ENCODE results near the gene TMEM185A. TPM values are rescaled to one million over a fixed set of nuclear protein-coding genes. Genes with fewer than 3 reads are reported as not detected.
"Not testable (repeated sequence)": the region's sequence is repeated elsewhere in the genome, so short reads cannot be mapped to it uniquely, and the experiment has no call there.

The TMEM185A gene
- total and polyA plus RNA-seq, 4 donors, result 31.7 to 45.6 (median 38.0) TPM

DNA sequence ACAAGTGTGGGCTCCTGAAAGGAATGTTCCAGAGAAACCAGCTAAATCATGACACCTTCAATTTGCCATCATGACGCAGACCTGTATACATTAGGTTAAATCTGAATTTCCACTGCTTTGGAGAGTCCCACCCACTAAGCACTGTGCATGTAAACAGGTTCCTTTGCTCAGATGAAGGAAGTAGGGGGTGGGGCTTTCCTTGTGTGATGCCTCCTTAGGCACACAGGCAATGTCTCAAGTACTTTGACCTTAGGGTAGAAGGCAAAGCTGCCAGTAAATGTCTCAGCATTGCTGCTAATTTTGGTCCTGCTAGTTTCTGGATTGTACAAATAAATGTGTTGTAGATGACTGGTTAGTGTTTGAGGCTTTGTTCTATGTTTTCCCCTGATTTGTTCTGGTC is 84.6 kb downstream of the TMEM185A start:
- not testable (repeated sequence) for DNase-seq (ENCODE audit: low read depth in 4 of 6, low spot score in 6 of 6); H3K9me3 ChIP-seq (ENCODE audit: control insufficient read depth, insufficient read depth, low read length); H3K4me1 ChIP-seq (ENCODE audit: control insufficient read depth, insufficient read depth, low read length); H3K27ac ChIP-seq (ENCODE audit: low read depth, low read length); H3K36me3 ChIP-seq (ENCODE audit: control insufficient read depth, insufficient read depth, low read length); H3K4me3 ChIP-seq (ENCODE audit: low read depth, low read length); H3K27me3 ChIP-seq (ENCODE audit: control insufficient read depth, insufficient read depth, low read length)
- WGBS (ENCODE audit: insufficient coverage), result no CpG with 5 or more reads among the region's 1 CpG

Other genes with a start within 250 kb of the TMEM185A start
- 100 to 1,000 TPM in 1 of 2 donors, 10 to 100 TPM in 1; 72.7 to 190 TPM for gene IDS, start 126.5 kb downstream of the TMEM185A start, total RNA-seq
- 100 to 1,000 TPM; 208 to 256 TPM for gene IDS, start 126.5 kb downstream of the TMEM185A start, polyA plus RNA-seq (ENCODE audit: insufficient read length in 2 of 2)
- 10 to 100 TPM; 13.7 to 22.4 TPM for gene EOLA1, start 90.8 kb downstream of the TMEM185A start, total RNA-seq
- gene EOLA1, start 90.8 kb downstream of the TMEM185A start, polyA plus RNA-seq (ENCODE audit: insufficient read length in 2 of 2), result 10 to 100 TPM; 24.2 to 26.8 TPM
- gene HSFX3, start 81.9 kb downstream of the TMEM185A start, total RNA-seq, result not detected
- under 1 TPM; 0.39 to 0.48 TPM for gene HSFX3, start 81.9 kb downstream of the TMEM185A start, polyA plus RNA-seq (ENCODE audit: insufficient read length in 2 of 2)
- gene MAGEA9B, start 44.3 kb downstream of the TMEM185A start, total RNA-seq, result not detected
- not detected for gene MAGEA9B, start 44.3 kb downstream of the TMEM185A start, polyA plus RNA-seq (ENCODE audit: insufficient read length in 2 of 2)
- 1 to 10 TPM in 1 of 2 donors, under 1 TPM in 1; 0.89 to 1.2 TPM for gene HSFX2, start 36.5 kb downstream of the TMEM185A start, total RNA-seq
- gene HSFX2, start 36.5 kb downstream of the TMEM185A start, polyA plus RNA-seq (ENCODE audit: insufficient read length in 2 of 2), result 1 to 10 TPM in 1 of 2 donors, under 1 TPM in 1; 0.86 to 2.4 TPM
- not detected for gene MAGEA11, start 80.3 kb upstream of the TMEM185A start, total RNA-seq
- gene MAGEA11, start 80.3 kb upstream of the TMEM185A start, polyA plus RNA-seq (ENCODE audit: insufficient read length in 2 of 2), result not detected
- gene HSFX1, start 142.3 kb upstream of the TMEM185A start, total RNA-seq, result 1 to 10 TPM; 2.2 to 3.5 TPM
- 1 to 10 TPM; 3.2 to 6.0 TPM for gene HSFX1, start 142.3 kb upstream of the TMEM185A start, polyA plus RNA-seq (ENCODE audit: insufficient read length in 2 of 2)
- gene MAGEA9, start 150.1 kb upstream of the TMEM185A start, total RNA-seq, result not detected
- not detected for gene MAGEA9, start 150.1 kb upstream of the TMEM185A start, polyA plus RNA-seq (ENCODE audit: insufficient read length in 2 of 2)
- gene MAGEA8, start 249.4 kb upstream of the TMEM185A start, total RNA-seq, result not detected
- under 1 TPM; 0.14 to 0.36 TPM for gene MAGEA8, start 249.4 kb upstream of the TMEM185A start, polyA plus RNA-seq (ENCODE audit: insufficient read length in 2 of 2)